NCI-H1105 (cell line): ENCODE measurements around the gene TNS3.

Experiments used
- DNase-seq: peaks from one replicate; lab custom pipeline; 2025; lab: John Stamatoyannopoulos, UW

The TNS3 gene

GRCh38 chr7:47540387-47541350, 41.2 kb downstream of the TNS3 start:
- no peak for DNase-seq

GRCh38 chr7:47540053-47540386, 41.9 kb downstream of the TNS3 start:
- DNase-seq, result no peak

- no peak for DNase-seq
Measured at GRCh38 chr7:47539398-47540052, 42.4 kb downstream of the TNS3 start.

GRCh38 chr7:47538846-47539311, 43.0 kb downstream of the TNS3 start:
- no peak for DNase-seq

GRCh38 chr7:47537716-47538675, 43.9 kb downstream of the TNS3 start:
- DNase-seq, result no peak

GRCh38 chr7:47536661-47537611, 45.0 kb downstream of the TNS3 start:
- no peak for DNase-seq

GRCh38 chr7:47535704-47536628, 45.9 kb downstream of the TNS3 start:
- DNase-seq, result no peak

- no peak for DNase-seq
Measured at GRCh38 chr7:47535035-47535703, 46.7 kb downstream of the TNS3 start.

- DNase-seq, result no peak
Measured at GRCh38 chr7:47534322-47535034, 47.4 kb downstream of the TNS3 start.

- no peak for DNase-seq
Measured at GRCh38 chr7:47531584-47532492, 50.1 kb downstream of the TNS3 start.

GRCh38 chr7:47529826-47530555, 51.9 kb downstream of the TNS3 start:
- no peak for DNase-seq

GRCh38 chr7:47529405-47529804, 52.5 kb downstream of the TNS3 start:
- DNase-seq, result no peak

- no peak for DNase-seq
Measured at GRCh38 chr7:47528471-47528870, 53.4 kb downstream of the TNS3 start.

- DNase-seq, result no peak
Measured at GRCh38 chr7:47526466-47526865, 55.4 kb downstream of the TNS3 start.

- DNase-seq, result no peak
Measured at GRCh38 chr7:47525066-47525623, 56.8 kb downstream of the TNS3 start.

GRCh38 chr7:47523401-47523800, 58.5 kb downstream of the TNS3 start:
- no peak for DNase-seq
